ENCODE measurements around the gene HUNK. TPM values are rescaled to one million over a fixed set of nuclear protein-coding genes. Genes with fewer than 3 reads are reported as not detected.

The HUNK gene
- total RNA-seq, 1 donor from 2014 or later = 0.44 TPM

GRCh38 chr21:31889460-31889859, 16.6 kb downstream of the HUNK start:
- intact Hi-C loops (cut with micrococcal nuclease) = no loop called here
- Histone ChIP-seq H3K27me3 (ENCODE audit: low read depth) (peaks cover 73% of the 10 kb centered on the region), H3K4me1 (no peaks in the 10 kb centered on the region), H3K27ac (replicated peaks) (no peak overlapping the region), H3K9me3 (replicated peaks) (no peaks in the 10 kb centered on the region), H3K4me3 (no peak overlapping the region), H3K36me3 (no peaks in the 10 kb centered on the region)
- no peak for TF ChIP-seq CTCF (IDR thresholded peaks at IDR 0.05; ENCODE audit: borderline replicate concordance)
- DNase-seq = no peak

GRCh38 chr21:31892686-31893085, 19.9 kb downstream of the HUNK start:
- Histone ChIP-seq H3K9me3 (replicated peaks) (no peaks in the 10 kb centered on the region), H3K27me3 (ENCODE audit: low read depth) (peaks cover 47% of the 10 kb centered on the region), H3K4me1 (no peaks in the 10 kb centered on the region), H3K27ac (replicated peaks) (no peak overlapping the region), H3K4me3 (no peak overlapping the region), H3K36me3 (no peaks in the 10 kb centered on the region)
- DNase-seq = no peak
- no peak for TF ChIP-seq CTCF (IDR thresholded peaks at IDR 0.05; ENCODE audit: borderline replicate concordance)
- intact Hi-C loops (cut with micrococcal nuclease) = no loop called here

GRCh38 chr21:31893851-31894415, 21.1 kb downstream of the HUNK start:
- Histone ChIP-seq H3K27ac (replicated peaks) (no peak overlapping the region), H3K36me3 (no peaks in the 10 kb centered on the region), H3K4me3 (no peak overlapping the region), H3K4me1 (no peaks in the 10 kb centered on the region), H3K9me3 (replicated peaks) (no peaks in the 10 kb centered on the region), H3K27me3 (ENCODE audit: low read depth) (peaks cover 39% of the 10 kb centered on the region)
- no peak for DNase-seq
- intact Hi-C loops (cut with micrococcal nuclease) = no loop called here
- TF ChIP-seq CTCF (IDR thresholded peaks at IDR 0.05; ENCODE audit: borderline replicate concordance) = no peak

GRCh38 chr21:31894457-31894856, 21.6 kb downstream of the HUNK start:
- Histone ChIP-seq H3K27ac (replicated peaks) (no peak overlapping the region), H3K4me1 (no peaks in the 10 kb centered on the region), H3K27me3 (ENCODE audit: low read depth) (peaks cover 39% of the 10 kb centered on the region), H3K9me3 (replicated peaks) (no peaks in the 10 kb centered on the region), H3K36me3 (no peaks in the 10 kb centered on the region), H3K4me3 (no peak overlapping the region)
- TF ChIP-seq CTCF (IDR thresholded peaks at IDR 0.05; ENCODE audit: borderline replicate concordance) = no peak
- no peak for DNase-seq
- intact Hi-C loops (cut with micrococcal nuclease) = no loop called here

- no peaks in the 10 kb centered on the region for H3K4me1 ChIP-seq
- peaks cover 39% of the 10 kb centered on the region for H3K27me3 ChIP-seq (ENCODE audit: low read depth)
- no peak overlapping the region for H3K27ac ChIP-seq (replicated peaks)
- no peak for TF ChIP-seq CTCF (IDR thresholded peaks at IDR 0.05; ENCODE audit: borderline replicate concordance)
- no peaks in the 10 kb centered on the region for H3K36me3 ChIP-seq
- DNase-seq = no peak
- H3K4me3 ChIP-seq = no peak overlapping the region
- intact Hi-C loops (cut with micrococcal nuclease) = no loop called here
- no peaks in the 10 kb centered on the region for H3K9me3 ChIP-seq (replicated peaks)
These were observed 22.4 kb downstream of the HUNK start for GRCh38 chr21:31895077-31895835.
